Muscle layer of colon (tissue), 2 donors: Measurements from ENCODE around the gene RARA.
A peak's percentile ranks its signal among the peaks of the same experiment; 100 is the strongest.

Source experiments
- H3K27ac ChIP-seq: one replicate; pipeline ENCODE4 v1.7.0; 2013; ENCODE audit warnings: low read depth, mild to moderate bottlenecking, low read length, moderate library complexity
- H3K27me3 ChIP-seq, 2 donors: one replicate each; pipeline ENCODE4 v1.7.0; 2013; ENCODE audit warnings: low read length in 2 of 2, mild to moderate bottlenecking in 2 of 2; ENCODE audit not compliant: insufficient read depth in 2 of 2, control insufficient read depth in 1 of 2
- H3K36me3 ChIP-seq: one replicate; pipeline ENCODE4 v1.7.0; 2013; ENCODE audit warnings: mild to moderate bottlenecking, low read length; ENCODE audit not compliant: insufficient read depth
- H3K4me1 ChIP-seq: one replicate; pipeline ENCODE4 v1.7.0; 2013; ENCODE audit warnings: mild to moderate bottlenecking, low read length; ENCODE audit not compliant: insufficient read depth
- H3K4me3 ChIP-seq, 2 donors: one replicate each; pipeline ENCODE4 v1.7.0; 2013; ENCODE audit warnings: low read length in 2 of 2, low read depth in 1 of 2, mild to moderate bottlenecking in 1 of 2, moderate library complexity in 1 of 2
- H3K9ac ChIP-seq: one replicate; pipeline ENCODE4 v1.7.0; 2013; ENCODE audit warnings: low read length
- H3K9me3 ChIP-seq: one replicate; pipeline ENCODE4 v1.7.0; 2013; ENCODE audit warnings: mild to moderate bottlenecking, low read length
- donor health status: abdominal sarcoma.
- donor health status: Adenocarcinoma of cecum.

The RARA gene

DNA sequence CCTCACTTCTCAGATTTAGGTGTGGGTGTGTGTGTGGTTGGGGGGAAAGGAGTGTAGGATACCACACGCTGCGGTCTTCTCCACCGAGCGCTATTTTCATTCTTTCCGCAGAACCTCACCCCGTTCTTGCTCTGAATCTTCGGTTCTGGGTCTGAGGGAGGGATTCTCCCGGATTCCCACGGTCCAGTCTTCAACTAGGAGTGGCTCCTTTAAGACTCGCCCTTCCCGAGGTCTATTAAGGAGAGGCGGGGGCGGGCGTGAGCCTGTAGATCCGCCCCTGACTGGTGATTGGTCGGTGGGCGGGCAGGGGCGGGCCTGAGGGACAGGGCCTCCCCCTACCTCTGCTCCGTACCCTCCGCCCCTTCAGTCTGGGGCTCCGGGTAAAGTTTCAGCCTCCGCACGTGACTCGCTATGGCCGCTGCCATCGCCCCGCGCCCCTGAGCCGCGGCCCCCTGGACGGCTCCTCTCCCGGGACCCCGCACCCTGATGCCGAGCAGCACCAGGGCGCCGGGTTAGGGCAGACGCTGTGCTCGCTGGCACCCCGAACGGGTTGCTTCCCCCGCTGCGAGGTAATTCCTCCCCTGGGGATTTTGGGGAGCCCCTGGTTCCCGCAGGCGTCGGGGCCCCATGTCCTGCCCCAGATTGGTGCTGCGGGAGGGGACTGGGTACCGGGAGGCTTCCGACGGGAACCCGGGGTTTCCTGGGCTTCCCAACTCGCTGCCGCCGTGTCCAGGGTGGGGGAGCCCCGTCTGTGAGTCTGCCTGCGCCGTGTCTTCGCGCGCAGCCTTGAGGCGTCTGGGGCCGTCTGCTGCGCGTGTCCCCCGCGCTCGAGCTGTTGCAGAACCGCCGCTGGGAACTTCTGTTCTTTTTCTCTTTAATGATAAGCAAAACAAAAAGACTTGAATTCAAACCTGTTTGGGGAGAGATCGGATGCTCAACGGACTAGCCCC lies 9.2 kb downstream of the RARA start:
- no peaks in the 10 kb centered on the region for H3K27me3 ChIP-seq
- peak overlapping the region; percentile 83 to 99 for H3K4me3 ChIP-seq
- peak overlapping the region; percentile 96 for H3K27ac ChIP-seq
- H3K4me1 ChIP-seq, result peaks cover 86% of the 10 kb centered on the region
- H3K9me3 ChIP-seq, result no peaks in the 10 kb centered on the region
- no peaks in the 10 kb centered on the region for H3K36me3 ChIP-seq
- H3K9ac ChIP-seq, result peak overlapping the region; percentile 86

DNA sequence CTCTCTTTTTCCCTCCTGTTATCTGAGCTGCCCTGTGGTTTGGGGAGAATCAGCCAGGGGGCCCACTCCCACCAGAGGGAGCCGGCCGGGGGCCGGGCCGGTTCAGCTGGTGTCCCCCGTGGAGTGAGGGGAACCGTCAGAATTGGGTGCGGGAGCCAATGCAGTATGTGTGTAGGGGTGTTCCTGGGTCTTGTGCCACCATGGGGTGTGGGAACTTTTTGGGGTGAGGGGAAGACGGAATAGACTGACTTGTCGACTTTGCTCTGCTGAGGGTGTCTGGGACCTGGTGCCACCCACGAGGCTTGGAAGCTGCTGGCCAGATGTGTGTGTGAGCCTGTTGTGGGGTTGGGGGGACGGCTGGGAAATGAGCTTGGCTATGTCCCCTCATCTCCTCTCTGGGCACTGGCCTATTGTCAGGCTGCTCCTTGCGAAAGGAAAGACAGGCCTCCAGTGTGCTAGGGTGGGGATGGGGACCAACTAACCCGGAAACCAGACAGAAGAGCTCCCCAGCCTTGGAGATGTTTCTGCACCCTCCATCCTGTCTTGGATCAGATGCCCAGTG lies 9.9 kb downstream of the RARA start:
- peaks cover 87% of the 10 kb centered on the region for H3K4me1 ChIP-seq
- H3K27me3 ChIP-seq, result no peaks in the 10 kb centered on the region
- peak overlapping the region; percentile 86 for H3K9ac ChIP-seq
- no peaks in the 10 kb centered on the region for H3K9me3 ChIP-seq
- peak overlapping the region; percentile 96 for H3K27ac ChIP-seq
- no peaks in the 10 kb centered on the region for H3K36me3 ChIP-seq
- H3K4me3 ChIP-seq, result peak overlapping the region; percentile 83 to 99

DNA sequence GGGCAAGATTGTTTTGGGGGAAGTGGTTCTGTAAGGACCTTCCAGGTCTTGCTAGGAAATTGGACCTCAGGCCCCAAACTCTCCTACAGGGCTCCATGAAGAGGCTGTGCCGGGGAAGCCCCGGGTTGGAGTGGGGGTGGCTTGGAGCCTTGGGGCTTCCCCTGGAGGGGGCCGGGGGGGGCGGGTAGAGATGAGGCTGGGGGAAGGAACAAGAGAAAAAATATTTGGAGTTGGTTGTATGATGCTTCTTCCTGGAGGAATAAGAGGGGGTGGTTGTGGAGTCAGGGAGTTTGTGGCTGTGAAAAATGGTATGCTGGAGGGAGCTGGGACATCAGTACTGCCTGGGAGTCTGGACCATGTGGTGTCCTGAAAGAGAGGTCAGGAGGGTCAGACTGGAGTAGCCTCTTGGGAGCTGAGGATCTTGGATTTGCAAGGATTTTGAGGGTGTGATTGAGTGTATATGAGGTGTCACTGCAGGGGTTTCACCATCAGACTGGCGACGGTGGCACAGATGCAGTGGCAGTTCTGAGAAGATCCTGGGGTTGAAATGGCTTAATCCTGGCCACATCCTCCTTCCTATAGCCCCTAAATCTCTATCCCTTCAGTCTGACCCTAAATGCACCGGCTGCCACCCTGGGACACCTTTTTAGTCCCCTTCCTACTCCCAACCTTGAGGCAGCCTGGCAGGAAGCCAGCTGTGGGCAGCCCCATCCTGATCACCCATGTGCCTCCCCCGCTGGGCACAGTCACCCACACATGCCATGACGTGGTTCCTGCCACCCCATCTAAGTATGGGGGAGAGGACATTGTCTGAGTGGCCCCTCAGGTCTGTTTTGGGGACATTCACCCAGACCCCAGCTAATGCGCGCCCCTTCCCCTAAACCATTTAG lies 10.9 kb downstream of the RARA start:
- Histone ChIP-seq H3K27me3 (no peaks in the 10 kb centered on the region), H3K9me3 (no peaks in the 10 kb centered on the region), H3K4me3 (peak overlapping the region; percentile 83 to 99), H3K9ac (peak overlapping the region; percentile 2), H3K4me1 (peaks cover 89% of the 10 kb centered on the region), H3K36me3 (no peaks in the 10 kb centered on the region), H3K27ac (peak overlapping the region; percentile 96)

DNA sequence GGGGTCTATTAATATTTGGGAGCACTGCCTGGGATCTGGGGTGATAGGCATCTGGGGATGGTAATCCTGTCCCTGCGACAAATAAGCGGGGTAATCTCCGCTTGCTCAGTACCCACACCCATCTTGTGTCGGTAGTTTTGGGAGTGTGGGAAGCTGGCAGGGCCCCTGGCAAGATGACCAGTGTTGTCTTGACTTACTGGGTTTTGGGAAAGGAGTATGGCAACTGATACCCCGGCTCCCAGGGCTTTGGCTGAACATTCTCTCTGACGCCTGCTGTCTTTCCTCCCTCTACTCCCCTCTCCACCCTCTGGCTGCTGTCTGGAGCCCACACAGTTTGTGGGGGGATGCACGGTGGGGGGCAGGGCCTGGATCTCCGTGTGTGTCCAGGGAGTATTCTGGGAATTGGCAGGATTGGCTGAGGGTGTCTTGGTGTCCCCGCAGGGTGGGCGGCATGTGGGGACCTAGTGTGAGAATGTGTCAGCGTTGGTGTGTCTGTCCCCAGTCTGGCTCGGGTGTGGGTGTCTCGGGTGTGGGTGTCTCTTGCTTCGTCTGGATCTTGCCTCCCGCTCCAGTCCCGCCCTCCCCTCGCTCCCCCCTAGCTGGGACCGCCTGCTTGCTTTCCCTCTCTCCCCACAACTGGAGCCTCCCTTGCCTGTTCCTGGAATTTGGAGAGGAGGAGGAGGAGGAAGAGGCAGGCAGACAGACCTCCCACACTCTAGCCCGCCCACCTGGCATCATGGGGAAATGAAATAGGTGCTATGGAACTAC lies 12.0 kb downstream of the RARA start:
- H3K9ac ChIP-seq, result peak overlapping the region; percentile 33
- no peaks in the 10 kb centered on the region for H3K9me3 ChIP-seq
- no peaks in the 10 kb centered on the region for H3K27me3 ChIP-seq
- H3K27ac ChIP-seq, result peak overlapping the region; percentile 96
- no peaks in the 10 kb centered on the region for H3K36me3 ChIP-seq
- H3K4me1 ChIP-seq, result peaks cover 87% of the 10 kb centered on the region
- H3K4me3 ChIP-seq, result peak overlapping the region; percentile 1 to 83

DNA sequence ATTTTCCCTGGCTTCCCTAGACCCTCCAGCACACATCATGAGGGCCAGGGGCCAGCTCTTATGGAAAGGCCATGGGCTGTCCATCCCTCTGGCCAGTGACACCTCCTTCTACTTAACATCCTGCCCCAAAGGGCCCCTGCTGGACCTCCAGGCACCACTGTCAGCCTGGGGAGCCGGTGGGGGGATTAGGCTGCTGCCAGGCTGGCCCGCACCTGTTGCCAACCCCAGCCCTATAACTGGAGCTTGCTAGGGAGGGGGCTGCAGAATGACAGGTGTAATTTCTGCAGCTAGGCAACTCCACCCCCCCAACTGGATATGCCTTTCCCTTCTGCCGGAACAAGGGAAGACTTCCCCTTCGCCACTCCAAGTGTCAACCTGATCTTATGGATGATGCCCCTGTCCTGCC lies 12.5 kb downstream of the RARA start:
- Histone ChIP-seq H3K9ac (peak overlapping the region; percentile 33), H3K9me3 (no peaks in the 10 kb centered on the region), H3K4me1 (peaks cover 87% of the 10 kb centered on the region), H3K36me3 (no peaks in the 10 kb centered on the region), H3K27me3 (no peaks in the 10 kb centered on the region), H3K27ac (peak overlapping the region; percentile 96), H3K4me3 (peak overlapping the region; percentile 17 to 83)

DNA sequence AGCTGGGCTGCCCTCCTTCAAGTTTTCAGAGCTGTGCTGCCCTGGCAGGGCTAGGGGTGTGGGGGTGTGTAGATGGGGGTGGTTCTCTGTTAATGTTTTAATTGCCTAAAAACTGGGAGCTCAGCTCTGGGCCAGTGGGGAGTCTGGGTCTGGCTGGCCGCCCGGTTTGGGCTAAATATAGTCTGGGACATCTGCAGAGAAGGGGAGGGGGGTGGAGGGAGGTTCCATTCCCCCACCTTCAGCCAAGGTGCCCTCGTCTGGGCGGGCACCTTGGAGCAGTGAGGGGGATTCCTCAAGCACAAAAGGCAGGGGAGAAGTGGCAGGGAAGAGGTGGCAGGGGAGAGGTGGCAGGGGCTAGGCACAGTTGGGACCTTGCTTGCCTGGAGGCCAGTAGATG lies 13.0 kb downstream of the RARA start:
- Histone ChIP-seq H3K36me3 (no peaks in the 10 kb centered on the region), H3K27ac (peak overlapping the region; percentile 96), H3K4me3 (peak overlapping the region; percentile 17 to 83), H3K9me3 (no peaks in the 10 kb centered on the region), H3K27me3 (no peaks in the 10 kb centered on the region), H3K4me1 (peaks cover 87% of the 10 kb centered on the region), H3K9ac (peak overlapping the region; percentile 67)

DNA sequence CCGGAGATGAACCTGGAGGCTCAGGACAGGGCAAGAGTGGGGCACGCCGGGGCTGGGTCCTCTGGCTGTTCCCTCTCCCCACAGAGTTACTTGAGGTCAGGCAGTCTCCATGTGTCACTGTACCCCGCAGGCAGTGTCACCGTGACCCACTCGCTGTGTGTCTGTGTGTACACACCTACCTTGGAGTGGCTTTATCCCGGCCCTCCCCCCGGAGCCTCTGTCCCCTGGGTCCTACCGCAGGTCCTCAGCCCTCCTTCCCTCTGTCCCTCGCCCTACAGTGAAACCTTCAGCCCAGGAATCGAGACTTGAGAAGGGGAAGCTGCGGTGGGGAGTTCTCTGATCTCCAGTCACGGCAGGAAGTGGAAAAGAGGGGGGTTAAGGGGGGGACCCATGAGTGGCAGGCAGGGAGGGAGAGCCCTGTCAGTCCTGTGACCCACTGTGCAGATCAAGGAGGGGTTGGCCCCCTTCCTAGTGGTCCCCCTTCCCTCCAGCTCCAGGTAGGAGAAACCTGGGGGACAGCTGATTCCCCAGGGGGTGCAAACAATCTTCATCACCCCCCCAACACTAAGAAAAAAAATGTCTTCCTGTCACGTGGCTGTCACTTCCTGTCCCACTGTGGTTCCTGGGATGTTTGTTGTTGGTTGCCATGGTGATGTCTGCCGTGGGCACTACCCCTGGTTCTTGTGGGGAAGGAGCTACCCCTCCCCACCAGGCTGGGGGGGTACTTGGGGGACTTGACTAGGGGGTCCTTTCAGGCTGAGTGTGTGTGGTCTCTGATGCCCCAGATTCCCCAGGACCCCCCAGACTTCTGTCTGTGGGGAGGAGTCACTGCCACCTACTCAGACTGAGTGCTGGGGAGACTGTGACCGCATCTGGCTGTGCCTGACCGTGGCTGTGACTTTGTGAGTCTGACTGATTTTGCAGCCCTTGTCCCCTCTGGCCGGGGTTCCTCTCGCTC lies 13.7 kb downstream of the RARA start:
- H3K27ac ChIP-seq, result peak overlapping the region; percentile 96
- peaks cover 87% of the 10 kb centered on the region for H3K4me1 ChIP-seq
- H3K4me3 ChIP-seq, result peak overlapping the region; percentile 17 to 83
- no peaks in the 10 kb centered on the region for H3K36me3 ChIP-seq
- peak overlapping the region; percentile 67 for H3K9ac ChIP-seq
- H3K9me3 ChIP-seq, result no peaks in the 10 kb centered on the region
- no peaks in the 10 kb centered on the region for H3K27me3 ChIP-seq

DNA sequence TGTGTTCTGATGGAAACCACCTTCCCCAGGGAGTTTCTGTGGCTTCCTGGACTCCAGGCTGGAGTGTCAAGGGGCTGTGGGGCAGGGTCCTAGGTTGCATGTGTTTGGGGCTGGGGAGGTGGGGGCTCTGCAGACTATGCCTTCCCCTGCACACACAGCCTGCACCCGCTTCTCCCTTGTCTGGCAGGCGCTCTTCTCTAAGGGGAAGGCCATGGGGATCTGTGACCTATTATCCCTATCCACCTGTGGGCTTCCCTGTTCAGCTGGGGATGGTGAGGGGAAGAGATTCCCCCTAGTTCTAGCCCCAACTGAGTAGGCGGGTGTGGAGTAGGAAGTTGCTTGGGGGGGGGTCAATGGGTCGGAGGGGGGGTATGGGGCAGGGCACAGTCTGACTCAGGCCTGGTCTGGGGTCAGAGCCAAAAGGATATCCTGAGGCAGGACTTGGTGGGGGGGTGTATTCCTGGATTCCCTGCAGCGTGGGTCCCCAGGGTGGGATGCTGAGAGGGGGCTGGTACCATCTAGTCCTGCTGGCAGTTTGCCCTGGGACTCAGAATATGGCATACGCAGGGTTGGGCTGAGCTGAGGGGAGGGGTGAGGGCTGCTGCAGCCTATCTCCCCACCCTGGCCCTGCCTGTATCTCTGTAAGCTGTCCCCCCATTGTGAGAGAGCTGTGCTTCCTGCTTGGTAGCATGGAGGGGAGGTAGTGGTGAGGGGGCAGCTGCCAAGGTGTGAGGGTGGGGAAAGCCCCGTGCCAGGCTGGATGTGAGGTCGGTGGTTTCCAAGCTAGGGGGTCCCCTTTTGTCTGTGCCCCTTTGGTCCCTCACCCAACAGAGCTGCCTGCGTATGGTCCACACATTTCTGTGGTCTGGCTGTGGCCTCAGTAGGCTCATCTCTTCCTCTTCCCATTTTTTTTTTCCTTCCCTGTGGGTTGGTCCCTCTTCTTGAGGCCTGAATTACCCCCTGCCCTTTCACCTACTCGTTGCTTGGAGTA lies 14.7 kb downstream of the RARA start:
- H3K36me3 ChIP-seq, result no peaks in the 10 kb centered on the region
- H3K27ac ChIP-seq, result peak overlapping the region; percentile 96
- H3K9ac ChIP-seq, result peak overlapping the region; percentile 67
- H3K4me1 ChIP-seq, result peaks cover 96% of the 10 kb centered on the region
- H3K4me3 ChIP-seq, result peak overlapping the region in 1 of 2 donors; percentile 83
- H3K9me3 ChIP-seq, result no peaks in the 10 kb centered on the region
- H3K27me3 ChIP-seq, result no peaks in the 10 kb centered on the region

DNA sequence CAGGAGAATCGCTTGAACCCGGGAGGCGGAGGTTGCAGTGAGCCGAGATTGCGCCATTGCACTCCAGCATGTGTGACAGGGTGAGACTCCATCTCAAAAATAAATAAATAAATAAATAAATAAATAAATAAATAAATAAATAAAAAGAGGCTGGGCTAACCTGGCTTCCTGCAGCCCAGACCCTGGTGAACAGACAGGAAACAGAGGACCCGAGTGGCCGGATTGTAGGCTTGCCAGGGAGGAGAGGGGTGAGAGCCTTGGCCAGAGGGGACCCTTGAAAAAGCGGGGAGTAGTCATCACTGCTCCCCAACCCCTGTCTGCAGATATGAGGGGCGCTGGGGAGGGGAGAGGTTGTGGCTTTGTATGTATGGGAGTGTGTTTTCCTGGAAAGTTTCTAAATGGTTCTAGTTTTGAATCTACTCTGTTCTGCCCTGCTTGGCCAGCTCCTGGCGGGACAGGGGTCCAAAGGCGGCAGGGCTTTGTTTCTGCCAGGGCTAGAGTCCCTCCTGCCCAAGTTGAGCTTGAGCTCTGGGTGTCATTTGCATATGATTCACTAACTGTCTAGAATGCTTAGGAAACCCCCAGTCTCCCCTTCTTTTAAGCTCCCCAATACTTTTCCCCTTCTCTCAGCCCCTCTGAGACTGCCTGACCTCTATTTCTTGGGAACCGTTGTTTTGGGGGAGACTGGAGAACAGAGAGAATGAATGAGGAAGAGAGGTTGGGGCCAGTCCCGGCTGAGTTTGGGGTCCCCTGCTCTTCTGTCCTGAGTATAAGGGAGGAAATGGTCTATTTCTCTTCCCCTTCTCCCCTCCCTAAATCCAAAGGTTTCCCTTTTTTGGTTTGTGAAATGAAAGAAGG lies 16.4 kb downstream of the RARA start:
- H3K4me1 ChIP-seq, result peaks cover 95% of the 10 kb centered on the region
- no peaks in the 10 kb centered on the region for H3K27me3 ChIP-seq
- H3K36me3 ChIP-seq, result no peaks in the 10 kb centered on the region
- peak overlapping the region; percentile 43 for H3K27ac ChIP-seq
- H3K9ac ChIP-seq, result peak overlapping the region; percentile 9
- no peak overlapping the region for H3K4me3 ChIP-seq
- H3K9me3 ChIP-seq, result no peaks in the 10 kb centered on the region
